SK-N-SH treated with all-trans-retinoic acid at 6 μM for 48 hours (cell line): ENCODE measurements around the gene ZNF320.

Source experiments
- ATAC-seq: fragments of 200-7000 bp; cut with Tn5 transposase; 3 replicates; pipeline ENCODE4 v1.9.1; 2020; ENCODE audit warnings: mild to moderate bottlenecking, moderate library complexity
- BACH2 ChIP-seq: fragments of 250-450 bp; sonication (Bioruptor Pico); IDR thresholded peaks from 2 replicates; pipeline ENCODE4 v1.9.0; 2021; ENCODE audit warnings: mild to moderate bottlenecking, borderline replicate concordance
- CSDC2 ChIP-seq: fragments of 250-450 bp; sonication (Bioruptor Pico); IDR thresholded peaks from 2 replicates; pipeline ENCODE4 v1.5.0; 2020; ENCODE audit warnings: mild to moderate bottlenecking, moderate library complexity
- ESRRG ChIP-seq: fragments of 250-450 bp; sonication (Bioruptor Pico); IDR thresholded peaks from 2 replicates; pipeline ENCODE4 v1.6.1; 2021; ENCODE audit warnings: mild to moderate bottlenecking
- GLIS3 ChIP-seq: fragments of 250-450 bp; sonication (Bioruptor Pico); IDR thresholded peaks from 2 replicates; pipeline ENCODE4 v1.5.0; 2020; ENCODE audit warnings: mild to moderate bottlenecking, moderate library complexity
- ISL1 ChIP-seq: fragments of 250-450 bp; sonication (Bioruptor Pico); IDR thresholded peaks from 2 replicates; pipeline ENCODE4 v2.1.2; 2022; ENCODE audit warnings: mild to moderate bottlenecking, moderate library complexity
- PPARA ChIP-seq: fragments of 250-450 bp; sonication (Bioruptor Pico); IDR thresholded peaks from 2 replicates; pipeline ENCODE4 v1.5.0; 2020; ENCODE audit warnings: mild to moderate bottlenecking, borderline replicate concordance
- RARB ChIP-seq: fragments of 250-450 bp; sonication (Bioruptor Pico); IDR thresholded peaks from 2 replicates; pipeline ENCODE4 v1.8.0; 2021; ENCODE audit warnings: mild to moderate bottlenecking, moderate library complexity
- SNAI2 ChIP-seq: fragments of 250-450 bp; sonication (Bioruptor Pico); IDR thresholded peaks from 2 replicates; pipeline ENCODE4 v1.5.0; 2020; ENCODE audit warnings: mild to moderate bottlenecking, moderate library complexity
- TCF4 ChIP-seq: fragments of 250-450 bp; sonication (Bioruptor Pico); IDR thresholded peaks from 2 replicates; pipeline ENCODE4 v1.8.0; 2021; ENCODE audit warnings: mild to moderate bottlenecking, moderate library complexity, borderline replicate concordance
- TOX ChIP-seq: fragments of 250-450 bp; sonication (Bioruptor Pico); IDR thresholded peaks from 2 replicates; pipeline ENCODE4 v1.8.0; 2021; ENCODE audit warnings: mild to moderate bottlenecking, moderate library complexity, borderline replicate concordance
- ZC3H10 ChIP-seq: fragments of 250-450 bp; sonication (Bioruptor Pico); IDR thresholded peaks from 2 replicates; pipeline ENCODE4 v1.5.1; 2021; ENCODE audit warnings: mild to moderate bottlenecking, moderate library complexity
- ZFP3 ChIP-seq: fragments of 250-450 bp; sonication (Bioruptor Pico); IDR thresholded peaks from 2 replicates; pipeline ENCODE4 v1.5.0; 2020; ENCODE audit warnings: mild to moderate bottlenecking, moderate library complexity
- ZFP30 ChIP-seq: fragments of 450-650 bp; formaldehyde crosslinking; IDR thresholded peaks from 2 replicates; pipeline ENCODE4 v1.5.0; 2022; ENCODE audit warnings: mild to moderate bottlenecking, moderate library complexity
- TF ChIP-seq, protein P1 (sequence below): fragments of 250-450 bp; sonication (Bioruptor Pico); IDR thresholded peaks from 2 replicates; pipeline ENCODE4 v1.8.0; 2021; ENCODE audit warnings: low read depth, mild to moderate bottlenecking, moderate library complexity, borderline replicate concordance
- TF ChIP-seq, protein P2 (sequence below): fragments of 250-450 bp; sonication (Bioruptor Pico); IDR thresholded peaks from 2 replicates; pipeline ENCODE4 v1.8.0; 2020; ENCODE audit warnings: mild to moderate bottlenecking, moderate library complexity, borderline replicate concordance
- TF ChIP-seq, protein P3 (sequence below): fragments of 250-450 bp; sonication (Bioruptor Pico); IDR thresholded peaks from 2 replicates; pipeline ENCODE4 v1.5.0; 2020; ENCODE audit warnings: mild to moderate bottlenecking, moderate library complexity
- TF ChIP-seq, protein P4 (sequence below): fragments of 250-450 bp; sonication (Bioruptor Pico); IDR thresholded peaks from 2 replicates; pipeline ENCODE4 v1.5.1; 2020; ENCODE audit warnings: low read depth, mild to moderate bottlenecking, moderate library complexity
- TF ChIP-seq, protein P5 (sequence below): fragments of 250-450 bp; sonication (Bioruptor Pico); IDR thresholded peaks from 2 replicates; pipeline ENCODE4 v1.5.1; 2021; ENCODE audit warnings: mild to moderate bottlenecking, moderate library complexity

The ZNF320 gene

DNA sequence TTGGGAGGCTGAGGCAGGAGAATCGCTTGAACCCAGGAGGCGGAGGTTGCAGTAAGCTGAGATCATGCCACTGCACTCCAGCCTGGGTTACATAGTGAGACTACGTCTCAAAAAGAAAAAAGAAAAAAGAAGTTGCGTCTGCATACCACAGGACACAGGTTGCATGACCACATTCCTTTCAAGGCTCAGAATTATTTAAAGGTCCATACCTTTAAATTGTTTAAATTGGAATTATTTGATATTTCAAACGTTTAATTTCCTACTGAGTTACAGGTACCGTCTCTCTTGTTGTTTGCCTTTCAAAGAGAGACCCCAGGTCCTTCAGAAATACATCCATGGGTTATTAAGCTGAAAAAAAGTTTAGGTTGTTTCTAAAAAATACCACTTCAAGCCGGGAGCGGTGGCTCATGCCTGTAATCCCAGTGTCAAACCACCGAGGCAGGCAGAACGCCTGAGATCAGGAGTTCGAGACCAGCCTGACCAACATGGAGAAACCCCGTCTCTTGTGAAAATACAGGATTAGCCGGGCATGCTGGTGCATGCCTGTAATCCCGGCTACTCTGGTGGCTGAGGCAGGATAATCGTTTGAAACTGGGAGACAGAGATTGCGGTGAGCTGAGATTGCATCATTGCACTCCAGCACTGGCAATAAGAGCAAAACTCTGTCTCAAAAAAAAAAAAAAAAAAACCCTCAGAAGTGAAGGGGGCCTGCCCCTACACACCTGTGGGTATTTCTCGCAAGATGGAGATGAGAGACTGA lies 46.6 kb upstream of the ZNF320 start:
- TF ChIP-seq, protein P1, sequence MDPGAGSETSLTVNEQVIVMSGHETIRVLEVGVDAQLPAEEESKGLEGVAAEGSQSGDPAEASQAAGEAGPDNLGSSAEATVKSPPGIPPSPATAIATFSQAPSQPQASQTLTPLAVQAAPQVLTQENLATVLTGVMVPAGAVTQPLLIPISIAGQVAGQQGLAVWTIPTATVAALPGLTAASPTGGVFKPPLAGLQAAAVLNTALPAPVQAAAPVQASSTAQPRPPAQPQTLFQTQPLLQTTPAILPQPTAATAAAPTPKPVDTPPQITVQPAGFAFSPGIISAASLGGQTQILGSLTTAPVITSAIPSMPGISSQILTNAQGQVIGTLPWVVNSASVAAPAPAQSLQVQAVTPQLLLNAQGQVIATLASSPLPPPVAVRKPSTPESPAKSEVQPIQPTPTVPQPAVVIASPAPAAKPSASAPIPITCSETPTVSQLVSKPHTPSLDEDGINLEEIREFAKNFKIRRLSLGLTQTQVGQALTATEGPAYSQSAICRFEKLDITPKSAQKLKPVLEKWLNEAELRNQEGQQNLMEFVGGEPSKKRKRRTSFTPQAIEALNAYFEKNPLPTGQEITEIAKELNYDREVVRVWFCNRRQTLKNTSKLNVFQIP (CRISPR knock-in tag): no peak
- TF ChIP-seq CSDC2 (CRISPR knock-in tag): no peak
- TF ChIP-seq, protein P2, sequence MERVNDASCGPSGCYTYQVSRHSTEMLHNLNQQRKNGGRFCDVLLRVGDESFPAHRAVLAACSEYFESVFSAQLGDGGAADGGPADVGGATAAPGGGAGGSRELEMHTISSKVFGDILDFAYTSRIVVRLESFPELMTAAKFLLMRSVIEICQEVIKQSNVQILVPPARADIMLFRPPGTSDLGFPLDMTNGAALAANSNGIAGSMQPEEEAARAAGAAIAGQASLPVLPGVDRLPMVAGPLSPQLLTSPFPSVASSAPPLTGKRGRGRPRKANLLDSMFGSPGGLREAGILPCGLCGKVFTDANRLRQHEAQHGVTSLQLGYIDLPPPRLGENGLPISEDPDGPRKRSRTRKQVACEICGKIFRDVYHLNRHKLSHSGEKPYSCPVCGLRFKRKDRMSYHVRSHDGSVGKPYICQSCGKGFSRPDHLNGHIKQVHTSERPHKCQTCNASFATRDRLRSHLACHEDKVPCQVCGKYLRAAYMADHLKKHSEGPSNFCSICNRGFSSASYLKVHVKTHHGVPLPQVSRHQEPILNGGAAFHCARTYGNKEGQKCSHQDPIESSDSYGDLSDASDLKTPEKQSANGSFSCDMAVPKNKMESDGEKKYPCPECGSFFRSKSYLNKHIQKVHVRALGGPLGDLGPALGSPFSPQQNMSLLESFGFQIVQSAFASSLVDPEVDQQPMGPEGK (CRISPR knock-in tag): no peak
- TF ChIP-seq, protein P3, sequence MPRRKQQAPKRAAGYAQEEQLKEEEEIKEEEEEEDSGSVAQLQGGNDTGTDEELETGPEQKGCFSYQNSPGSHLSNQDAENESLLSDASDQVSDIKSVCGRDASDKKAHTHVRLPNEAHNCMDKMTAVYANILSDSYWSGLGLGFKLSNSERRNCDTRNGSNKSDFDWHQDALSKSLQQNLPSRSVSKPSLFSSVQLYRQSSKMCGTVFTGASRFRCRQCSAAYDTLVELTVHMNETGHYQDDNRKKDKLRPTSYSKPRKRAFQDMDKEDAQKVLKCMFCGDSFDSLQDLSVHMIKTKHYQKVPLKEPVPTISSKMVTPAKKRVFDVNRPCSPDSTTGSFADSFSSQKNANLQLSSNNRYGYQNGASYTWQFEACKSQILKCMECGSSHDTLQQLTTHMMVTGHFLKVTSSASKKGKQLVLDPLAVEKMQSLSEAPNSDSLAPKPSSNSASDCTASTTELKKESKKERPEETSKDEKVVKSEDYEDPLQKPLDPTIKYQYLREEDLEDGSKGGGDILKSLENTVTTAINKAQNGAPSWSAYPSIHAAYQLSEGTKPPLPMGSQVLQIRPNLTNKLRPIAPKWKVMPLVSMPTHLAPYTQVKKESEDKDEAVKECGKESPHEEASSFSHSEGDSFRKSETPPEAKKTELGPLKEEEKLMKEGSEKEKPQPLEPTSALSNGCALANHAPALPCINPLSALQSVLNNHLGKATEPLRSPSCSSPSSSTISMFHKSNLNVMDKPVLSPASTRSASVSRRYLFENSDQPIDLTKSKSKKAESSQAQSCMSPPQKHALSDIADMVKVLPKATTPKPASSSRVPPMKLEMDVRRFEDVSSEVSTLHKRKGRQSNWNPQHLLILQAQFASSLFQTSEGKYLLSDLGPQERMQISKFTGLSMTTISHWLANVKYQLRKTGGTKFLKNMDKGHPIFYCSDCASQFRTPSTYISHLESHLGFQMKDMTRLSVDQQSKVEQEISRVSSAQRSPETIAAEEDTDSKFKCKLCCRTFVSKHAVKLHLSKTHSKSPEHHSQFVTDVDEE (CRISPR knock-in tag): no peak
- ATAC-seq: no peak

DNA sequence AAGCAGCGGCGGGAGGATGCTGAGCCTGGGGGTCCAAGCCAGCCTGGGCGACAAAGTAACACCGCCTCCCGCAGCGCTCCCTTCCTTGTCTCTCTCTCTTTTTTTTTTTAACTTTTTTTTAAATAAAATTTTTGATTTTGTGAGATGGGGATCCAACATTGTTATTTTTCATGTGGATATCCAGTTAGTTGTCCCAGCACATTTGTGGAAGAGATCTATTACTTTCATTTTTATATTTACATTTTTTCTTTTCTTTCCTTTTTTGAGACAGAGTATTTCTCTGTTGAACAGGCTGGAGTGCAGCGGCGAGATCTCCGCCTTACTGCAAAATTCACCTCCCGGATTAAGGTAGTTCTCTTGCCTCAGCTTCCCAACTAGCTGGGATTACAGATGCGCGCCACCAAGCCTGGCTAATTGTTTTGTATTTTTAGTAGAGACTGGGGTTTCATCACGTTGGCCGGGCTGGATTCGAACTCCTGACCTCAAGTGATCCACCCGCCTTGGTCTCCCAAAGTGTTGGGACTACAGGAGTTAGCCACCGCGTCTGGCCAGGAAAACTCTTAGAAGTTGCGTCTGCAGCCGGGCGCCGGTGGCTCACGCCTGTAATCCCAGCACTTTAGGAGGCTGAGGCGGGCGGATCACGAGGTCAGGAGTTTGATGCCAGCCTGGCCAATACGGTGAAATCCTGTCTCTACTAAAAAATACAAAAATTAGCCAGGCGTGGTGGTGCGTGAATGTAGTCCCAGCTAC lies 45.9 kb upstream of the ZNF320 start:
- TF ChIP-seq GLIS3 (CRISPR knock-in tag) (no peak), PPARA (CRISPR knock-in tag) (no peak), BACH2 (no peak), TOX (CRISPR knock-in tag) (no peak), ZFP3 (CRISPR knock-in tag) (no peak), ISL1 (CRISPR knock-in tag) (no peak)
- TF ChIP-seq, protein P3 (CRISPR knock-in tag): no peak
- TF ChIP-seq, protein P2 (CRISPR knock-in tag): no peak
- ATAC-seq: no peak

DNA sequence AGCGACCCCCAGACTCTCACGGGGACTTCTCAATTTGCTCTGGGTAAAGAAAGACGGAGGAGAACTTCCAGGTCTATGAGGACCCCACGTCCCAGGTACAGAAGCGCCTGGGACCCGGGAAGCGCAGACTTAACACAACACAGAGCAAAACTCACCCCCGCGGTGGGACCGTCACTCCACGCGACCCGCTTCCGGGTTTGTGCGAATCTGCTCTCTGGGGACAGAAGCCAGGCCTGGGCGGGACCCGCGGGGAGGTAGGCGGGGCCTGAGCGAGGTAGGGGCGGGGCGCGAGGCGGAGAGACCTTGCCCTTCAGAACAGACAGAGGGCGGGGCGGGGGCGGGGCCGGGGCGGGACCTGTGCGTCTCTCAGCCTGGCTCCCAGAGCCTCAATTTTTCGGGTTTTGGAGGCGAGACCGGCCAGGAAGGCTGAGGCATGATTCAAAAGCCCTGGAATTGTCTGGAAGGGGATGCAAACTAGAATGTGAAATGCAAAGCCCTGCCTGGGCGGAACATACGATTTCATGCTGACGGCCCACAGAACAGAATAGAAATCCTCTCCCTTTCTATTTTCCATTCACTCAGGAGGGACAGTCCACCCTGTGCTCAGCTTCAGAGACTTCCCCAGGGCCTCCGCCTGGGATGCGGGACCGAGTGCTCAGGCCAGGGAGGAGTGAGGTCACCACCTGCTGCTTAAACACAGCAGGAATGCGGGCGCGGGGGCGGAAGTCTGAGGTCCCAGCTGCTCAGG lies 45.1 kb upstream of the ZNF320 start:
- ATAC-seq: peak; percentile 98
- TF ChIP-seq ZFP30 (no peak), ZC3H10 (CRISPR knock-in tag) (no peak), TOX (CRISPR knock-in tag) (no peak), ISL1 (CRISPR knock-in tag) (no peak), GLIS3 (CRISPR knock-in tag) (no peak), TCF4 (CRISPR knock-in tag) (no peak), SNAI2 (no peak), ZFP3 (CRISPR knock-in tag) (no peak), ESRRG (no peak), PPARA (CRISPR knock-in tag) (no peak), RARB (CRISPR knock-in tag) (no peak)
- TF ChIP-seq, protein P4, sequence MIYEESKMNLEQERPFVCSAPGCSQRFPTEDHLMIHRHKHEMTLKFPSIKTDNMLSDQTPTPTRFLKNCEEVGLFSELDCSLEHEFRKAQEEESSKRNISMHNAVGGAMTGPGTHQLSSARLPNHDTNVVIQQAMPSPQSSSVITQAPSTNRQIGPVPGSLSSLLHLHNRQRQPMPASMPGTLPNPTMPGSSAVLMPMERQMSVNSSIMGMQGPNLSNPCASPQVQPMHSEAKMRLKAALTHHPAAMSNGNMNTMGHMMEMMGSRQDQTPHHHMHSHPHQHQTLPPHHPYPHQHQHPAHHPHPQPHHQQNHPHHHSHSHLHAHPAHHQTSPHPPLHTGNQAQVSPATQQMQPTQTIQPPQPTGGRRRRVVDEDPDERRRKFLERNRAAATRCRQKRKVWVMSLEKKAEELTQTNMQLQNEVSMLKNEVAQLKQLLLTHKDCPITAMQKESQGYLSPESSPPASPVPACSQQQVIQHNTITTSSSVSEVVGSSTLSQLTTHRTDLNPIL (CRISPR knock-in tag): no peak
- TF ChIP-seq, protein P5, sequence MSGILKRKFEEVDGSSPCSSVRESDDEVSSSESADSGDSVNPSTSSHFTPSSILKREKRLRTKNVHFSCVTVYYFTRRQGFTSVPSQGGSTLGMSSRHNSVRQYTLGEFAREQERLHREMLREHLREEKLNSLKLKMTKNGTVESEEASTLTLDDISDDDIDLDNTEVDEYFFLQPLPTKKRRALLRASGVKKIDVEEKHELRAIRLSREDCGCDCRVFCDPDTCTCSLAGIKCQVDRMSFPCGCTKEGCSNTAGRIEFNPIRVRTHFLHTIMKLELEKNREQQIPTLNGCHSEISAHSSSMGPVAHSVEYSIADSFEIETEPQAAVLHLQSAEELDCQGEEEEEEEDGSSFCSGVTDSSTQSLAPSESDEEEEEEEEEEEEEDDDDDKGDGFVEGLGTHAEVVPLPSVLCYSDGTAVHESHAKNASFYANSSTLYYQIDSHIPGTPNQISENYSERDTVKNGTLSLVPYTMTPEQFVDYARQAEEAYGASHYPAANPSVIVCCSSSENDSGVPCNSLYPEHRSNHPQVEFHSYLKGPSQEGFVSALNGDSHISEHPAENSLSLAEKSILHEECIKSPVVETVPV (CRISPR knock-in tag): no peak
